Stimulated activated CD8-positive, alpha-beta memory T cell treated with anti-CD3 and anti-CD28 coated beads, Interleukin-12 subunit alpha, Interleukin-12 subunit beta, amount 100 ng/mL, for 1 hour (primary cell): ENCODE measurements around the gene FAM53A.

Source experiments
- DNase-seq: peaks from one replicate; pipeline ENCODE4 v3.0.0-alpha.2; 2020; ENCODE audit warnings: low read depth

The FAM53A gene

GRCh38 chr4:1660948-1661677 lies 23.0 kb downstream of the FAM53A start:
- DNase-seq, result no peak

DNA sequence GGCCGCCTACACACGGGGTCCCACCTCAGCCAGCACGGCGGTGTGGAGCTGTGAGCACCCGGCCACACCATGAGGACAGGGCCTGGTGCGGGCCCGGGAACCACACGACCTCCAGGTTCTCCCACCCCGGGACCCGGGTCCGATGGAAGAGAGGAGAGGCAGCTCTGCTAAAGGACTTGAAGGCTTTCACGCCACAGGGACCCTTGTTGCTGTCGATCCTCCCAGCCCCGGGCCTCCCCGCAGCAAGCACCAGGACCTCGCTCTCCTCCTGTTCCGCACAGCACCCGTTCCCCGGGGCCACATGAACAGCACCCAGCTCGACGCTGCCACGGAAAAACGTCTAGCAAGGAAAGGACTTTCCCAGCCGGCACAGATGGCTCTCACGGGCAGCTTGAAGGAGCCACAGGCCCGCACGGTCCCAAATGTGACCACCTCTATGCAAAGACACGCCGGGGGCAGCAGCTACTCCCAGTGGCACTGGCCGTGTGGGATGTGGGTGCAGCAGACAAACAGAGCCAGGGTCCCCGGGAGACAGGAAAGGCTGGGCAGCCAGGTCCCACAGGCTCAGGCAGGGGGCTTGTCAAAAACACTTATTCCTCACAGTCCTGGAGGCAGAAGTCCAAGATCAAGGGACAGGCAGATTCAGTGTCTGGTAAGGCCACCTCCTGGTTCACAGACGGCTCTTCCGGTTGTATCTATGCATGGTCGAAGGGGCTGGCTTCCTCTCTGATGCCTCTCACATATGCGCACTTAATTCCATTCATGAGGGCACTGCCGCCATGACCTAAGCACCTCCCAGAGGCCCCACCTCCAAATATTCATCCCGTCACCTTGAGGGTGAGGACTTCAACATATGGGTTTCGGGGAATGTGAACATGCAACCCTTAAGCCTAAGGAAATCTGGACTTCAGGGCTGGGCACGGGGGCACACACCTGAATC lies 24.7 kb downstream of the FAM53A start:
- no peak for DNase-seq

DNA sequence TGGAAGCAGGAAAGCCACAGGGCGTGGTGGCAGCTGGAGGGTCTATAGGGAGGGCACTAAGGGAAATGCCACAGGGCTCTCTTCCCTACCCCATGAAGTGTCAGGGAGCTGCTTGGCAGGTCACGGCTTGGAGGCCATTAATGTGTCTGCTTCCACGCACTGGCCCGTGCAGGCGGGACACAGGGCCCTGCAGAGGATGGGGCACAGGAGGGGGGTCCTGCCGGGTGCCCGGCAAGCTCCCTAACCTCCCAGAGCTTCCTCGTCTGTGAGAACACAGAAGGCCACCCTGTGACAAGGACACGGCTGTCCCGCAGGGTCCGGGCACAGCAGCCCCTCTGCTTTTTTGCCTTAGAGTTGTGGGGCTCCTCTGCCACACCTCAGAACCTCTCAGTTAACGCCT lies 25.5 kb downstream of the FAM53A start:
- DNase-seq, result no peak

DNA sequence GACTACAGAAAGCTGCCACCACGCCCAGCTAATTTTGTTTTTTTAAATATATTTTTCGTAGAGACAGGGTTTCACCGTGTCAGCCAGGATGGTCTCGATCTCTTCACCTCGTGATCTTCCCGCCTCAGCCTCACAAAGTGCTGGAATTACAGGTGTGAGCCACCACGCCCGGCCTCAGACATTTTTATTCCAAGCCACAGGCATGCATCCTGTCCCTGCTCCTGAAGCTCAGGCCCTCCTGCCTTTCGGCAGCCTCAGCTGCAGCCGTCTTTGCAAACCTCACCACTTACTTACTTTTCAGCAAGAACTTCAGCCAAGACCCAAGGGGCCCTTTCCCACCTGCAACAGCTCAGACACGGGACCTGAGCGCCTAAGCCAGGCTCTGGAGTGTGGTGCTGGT lies 26.0 kb downstream of the FAM53A start:
- DNase-seq, result no peak

GRCh38 chr4:1656986-1657385 lies 27.1 kb downstream of the FAM53A start:
- DNase-seq, result no peak

GRCh38 chr4:1656132-1656531 lies 28.0 kb downstream of the FAM53A start:
- DNase-seq, result no peak

- DNase-seq, result no peak
Observed at GRCh38 chr4:1655676-1656075, 28.4 kb downstream of the FAM53A start.

GRCh38 chr4:1655081-1655480 lies 29.0 kb downstream of the FAM53A start:
- no peak for DNase-seq

GRCh38 chr4:1654216-1654955 lies 29.7 kb downstream of the FAM53A start:
- no peak for DNase-seq

DNA sequence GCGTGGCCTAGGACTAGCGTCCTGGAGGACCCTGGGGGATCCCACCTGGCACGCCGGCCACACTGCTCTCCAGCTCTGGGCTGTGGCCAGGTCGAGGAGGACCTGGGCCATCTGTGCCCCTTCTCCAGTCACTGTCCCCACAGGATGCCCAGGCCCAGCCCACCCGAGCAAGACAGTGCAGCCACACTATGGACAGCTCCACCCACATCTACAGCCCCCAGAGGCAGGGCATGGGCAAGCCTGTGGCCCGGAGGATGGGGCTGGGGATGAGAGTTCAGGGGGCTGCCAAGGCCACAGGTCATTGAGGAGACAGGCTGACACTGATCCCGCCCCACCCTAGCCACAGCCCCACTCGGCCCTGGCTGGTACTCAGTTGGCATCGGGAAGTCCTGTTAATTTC lies 30.3 kb downstream of the FAM53A start:
- no peak for DNase-seq

- DNase-seq, result no peak
Observed at GRCh38 chr4:1652088-1652487, 32.0 kb downstream of the FAM53A start.

GRCh38 chr4:1651609-1652008 lies 32.5 kb downstream of the FAM53A start:
- no peak for DNase-seq

DNA sequence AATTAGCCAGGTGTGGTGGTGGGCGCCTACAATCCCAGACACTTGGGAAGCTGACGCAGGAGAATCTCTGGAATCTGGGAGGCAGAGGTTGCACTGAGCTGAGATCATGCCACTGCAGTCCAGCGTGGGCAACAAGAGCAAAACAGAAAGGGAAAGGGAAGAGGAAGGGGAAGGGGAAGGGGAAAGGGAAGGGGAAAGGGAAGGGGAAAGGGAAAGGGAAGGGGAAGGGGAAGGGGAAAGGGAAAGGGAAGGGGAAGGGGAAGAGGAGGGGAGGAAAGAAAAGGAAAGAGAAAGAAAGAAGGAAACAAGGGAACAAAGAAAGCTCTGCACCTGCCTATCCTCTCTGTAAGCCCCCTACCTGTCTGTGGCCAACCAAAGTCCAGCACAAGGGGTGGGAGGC lies 35.2 kb downstream of the FAM53A start:
- no peak for DNase-seq

- no peak for DNase-seq
Observed at GRCh38 chr4:1647432-1647831, 36.7 kb downstream of the FAM53A start.

- no peak for DNase-seq
Observed at GRCh38 chr4:1646690-1647089, 37.4 kb downstream of the FAM53A start.

DNA sequence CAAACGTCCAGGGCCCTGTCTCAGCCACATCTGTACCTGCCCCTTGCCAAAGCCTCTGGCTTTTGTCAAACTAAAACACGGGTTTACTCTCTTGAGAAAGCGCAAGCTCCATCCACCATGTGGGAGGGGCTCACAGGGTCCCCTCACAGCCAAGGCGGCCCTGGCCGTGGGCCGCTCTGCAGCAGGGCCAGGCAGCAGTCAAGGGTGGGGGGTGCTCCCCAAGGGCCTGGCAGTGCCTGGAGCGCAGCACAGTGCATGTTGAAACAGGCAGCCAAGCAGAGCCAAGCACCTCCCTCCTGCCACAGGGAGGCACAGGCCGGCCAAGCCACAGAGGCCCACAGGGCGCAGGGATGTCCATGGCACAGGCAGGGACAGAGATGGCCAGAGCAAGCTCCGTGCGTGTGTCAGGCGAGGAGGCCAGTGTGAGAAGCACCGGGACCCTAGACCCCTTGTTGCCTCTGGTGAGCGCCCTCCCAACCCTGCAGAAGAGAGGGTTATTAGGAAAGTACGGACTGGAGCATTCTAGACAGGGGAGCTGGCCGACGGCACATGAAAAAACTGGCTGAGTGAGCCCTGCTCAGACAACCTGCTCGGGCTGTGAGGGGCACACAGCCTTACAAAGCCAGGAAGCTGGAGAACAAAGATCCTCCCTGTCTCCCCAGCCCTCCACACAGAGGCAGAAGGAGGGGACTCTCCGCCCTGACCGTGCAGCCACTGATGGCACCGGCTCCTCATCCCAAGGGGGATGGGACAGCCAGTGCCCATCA lies 39.0 kb downstream of the FAM53A start:
- DNase-seq, result no peak

DNA sequence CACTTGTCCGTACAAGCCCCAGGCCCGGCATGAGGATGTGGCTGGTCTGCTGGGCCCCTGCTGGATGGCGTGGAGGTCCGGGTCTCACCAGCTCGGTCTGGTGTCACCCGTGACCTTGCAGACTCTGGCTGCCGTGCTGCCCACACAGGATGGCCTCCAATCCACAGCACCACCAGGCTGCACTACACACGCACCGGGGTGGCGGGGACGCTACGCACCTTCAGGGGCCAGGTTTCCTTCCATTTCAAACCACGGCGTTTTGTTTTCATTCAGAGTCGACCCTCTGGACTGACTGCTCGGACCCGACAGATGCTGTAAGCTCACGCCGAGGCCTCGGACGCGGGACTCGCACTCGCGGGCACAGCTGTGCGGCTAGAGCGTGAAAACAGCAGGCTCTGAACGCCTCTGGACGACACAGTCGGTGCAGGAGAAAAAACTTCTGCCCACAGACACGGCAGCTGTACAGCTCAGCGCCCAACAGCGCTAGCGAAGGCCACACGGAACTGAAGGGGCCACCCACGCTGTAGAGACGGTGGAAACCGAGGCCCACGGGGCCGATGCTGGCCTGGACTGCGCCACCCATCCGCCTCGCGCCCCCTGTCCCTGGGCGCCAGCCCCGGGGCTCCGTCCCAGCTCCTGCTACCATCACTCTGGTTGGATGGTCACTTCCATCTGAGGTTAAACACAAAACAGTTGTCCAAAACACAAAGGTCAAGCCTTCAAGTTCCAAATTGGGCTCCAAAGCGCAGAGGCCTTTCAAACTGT lies 40.0 kb downstream of the FAM53A start:
- no peak for DNase-seq

DNA sequence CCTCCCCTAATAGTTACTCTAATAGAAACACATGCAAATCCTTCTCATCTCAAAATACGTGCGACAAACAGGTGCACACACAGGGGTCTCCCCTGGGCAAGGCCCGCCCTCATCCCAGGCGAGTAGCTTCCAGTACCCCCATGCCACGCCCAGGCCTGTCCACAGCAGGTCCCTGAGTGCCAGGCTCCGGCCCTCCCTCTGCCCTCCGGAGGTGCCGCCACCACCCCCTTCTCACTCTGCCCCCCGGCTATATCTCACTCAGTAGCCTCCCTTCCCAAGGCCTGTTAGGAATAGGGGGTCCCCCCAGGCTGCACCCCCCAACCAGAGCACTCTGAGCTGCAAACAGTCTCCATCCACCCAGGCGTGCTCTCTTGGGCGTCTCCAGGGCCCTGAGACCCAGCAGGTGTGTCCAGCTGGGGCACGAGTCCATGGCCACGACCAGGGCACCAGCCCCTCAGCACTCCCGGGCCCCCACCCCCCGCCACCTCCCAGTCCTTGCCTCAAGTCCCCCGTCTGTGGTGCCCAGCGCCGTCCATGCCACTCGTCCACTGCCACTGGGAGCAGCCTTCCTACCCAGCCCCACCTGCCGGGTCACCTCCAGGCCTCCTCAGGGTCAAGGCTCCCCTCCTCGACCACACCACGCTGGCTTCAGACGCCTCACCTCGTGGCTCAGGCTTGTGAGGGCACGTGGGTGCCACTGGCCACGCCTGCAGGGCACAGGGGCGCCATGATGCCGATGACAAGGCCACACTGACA lies 41.7 kb downstream of the FAM53A start:
- no peak for DNase-seq

- DNase-seq, result no peak
Observed at GRCh38 chr4:1641671-1642070, 42.4 kb downstream of the FAM53A start.
